NAMALWA (cell line): ENCODE measurements around the gene THRA.

ENCODE experiments used
- DNase-seq: peaks from one replicate; pipeline ENCODE4 v3.0.0-alpha.2; 2015; ENCODE audit warnings: low spot score

Gene THRA

GRCh38 chr17:40062329-40063186 lies at the start of gene THRA:
Gene THRA (plus strand): TSS chr17:40062965. CDS start chr17:40074489, 11,524 bp downstream.
- DNase-seq, result peak; percentile 69

- DNase-seq, result no peak
Measured at GRCh38 chr17:40014375-40014980, 48.3 kb upstream of the THRA start.

- no peak for DNase-seq
Measured at GRCh38 chr17:40015005-40015997, 47.5 kb upstream of the THRA start, which contains the start of gene CSF3. Gene CSF3 (plus strand): TSS chr17:40015440. CDS start chr17:40015475, 35 bp downstream.

GRCh38 chr17:40015998-40016985 lies 46.5 kb upstream of the THRA start:
- DNase-seq, result no peak

GRCh38 chr17:40017422-40018080 lies 45.2 kb upstream of the THRA start:
- DNase-seq, result no peak

- DNase-seq, result no peak
Measured at GRCh38 chr17:40018211-40019121, 44.3 kb upstream of the THRA start.

GRCh38 chr17:40019140-40019991 lies 43.4 kb upstream of the THRA start:
- no peak for DNase-seq

GRCh38 chr17:40020146-40020545 lies 42.6 kb upstream of the THRA start:
- DNase-seq, result no peak

- DNase-seq, result no peak
Measured at GRCh38 chr17:40021451-40021971, 41.3 kb upstream of the THRA start.

GRCh38 chr17:40022497-40022896 lies 40.3 kb upstream of the THRA start:
- DNase-seq, result no peak

- DNase-seq, result no peak
Measured at GRCh38 chr17:40022961-40023541, 39.7 kb upstream of the THRA start.

- no peak for DNase-seq
Measured at GRCh38 chr17:40023590-40024292, 39.0 kb upstream of the THRA start.

GRCh38 chr17:40024901-40025300 lies 37.9 kb upstream of the THRA start:
- DNase-seq, result no peak

GRCh38 chr17:40025559-40025958 lies 37.2 kb upstream of the THRA start:
- DNase-seq, result no peak

- DNase-seq, result no peak
Measured at GRCh38 chr17:40025991-40026815, 36.6 kb upstream of the THRA start.
